ENCODE data around the gene MCIDAS.

MCIDAS gene

DNA sequence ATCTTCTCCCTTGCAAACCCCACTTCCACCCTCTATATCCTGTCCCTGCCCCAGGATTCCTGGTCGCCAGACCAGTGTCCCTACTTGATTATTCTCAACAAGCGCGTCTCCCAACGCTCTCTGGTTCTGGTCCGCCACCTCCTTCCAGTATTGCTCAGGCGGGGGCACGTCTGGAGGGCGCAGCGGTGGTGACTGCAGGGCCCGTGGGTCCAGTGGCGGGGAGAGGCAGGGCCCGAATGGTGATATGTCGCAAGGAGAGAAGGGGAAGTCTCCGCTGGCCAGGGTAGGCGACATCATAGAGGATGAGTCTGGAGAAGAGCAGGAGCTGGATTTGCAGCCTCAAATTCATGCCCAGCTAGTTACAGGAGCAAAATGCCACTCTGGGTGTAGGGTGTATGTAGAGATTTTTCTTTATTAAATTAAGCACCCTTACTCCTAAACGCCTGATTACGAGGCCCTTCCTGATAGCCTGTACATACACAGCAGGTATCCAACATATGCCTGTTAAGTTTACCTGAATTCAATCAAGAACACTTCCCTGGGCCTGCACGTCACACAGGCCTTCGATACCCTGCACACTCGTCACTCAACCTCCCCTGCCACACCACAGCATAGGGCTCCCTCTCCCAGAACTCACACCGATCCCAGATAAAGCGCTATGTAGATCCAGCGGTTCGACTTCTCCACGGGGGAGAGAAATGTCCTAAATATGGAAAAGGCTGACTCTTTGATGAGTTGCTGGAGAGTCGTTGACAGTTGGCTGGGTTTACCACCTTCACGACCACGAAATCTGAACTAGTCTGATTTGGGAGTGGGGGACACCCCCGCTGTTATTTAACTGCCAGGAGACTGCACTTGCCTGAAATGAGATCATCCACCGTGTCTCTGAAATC lies 4.8 kb downstream of the MCIDAS start:
- DNase-seq (ENCODE audit: low read depth), result no peak

DNA sequence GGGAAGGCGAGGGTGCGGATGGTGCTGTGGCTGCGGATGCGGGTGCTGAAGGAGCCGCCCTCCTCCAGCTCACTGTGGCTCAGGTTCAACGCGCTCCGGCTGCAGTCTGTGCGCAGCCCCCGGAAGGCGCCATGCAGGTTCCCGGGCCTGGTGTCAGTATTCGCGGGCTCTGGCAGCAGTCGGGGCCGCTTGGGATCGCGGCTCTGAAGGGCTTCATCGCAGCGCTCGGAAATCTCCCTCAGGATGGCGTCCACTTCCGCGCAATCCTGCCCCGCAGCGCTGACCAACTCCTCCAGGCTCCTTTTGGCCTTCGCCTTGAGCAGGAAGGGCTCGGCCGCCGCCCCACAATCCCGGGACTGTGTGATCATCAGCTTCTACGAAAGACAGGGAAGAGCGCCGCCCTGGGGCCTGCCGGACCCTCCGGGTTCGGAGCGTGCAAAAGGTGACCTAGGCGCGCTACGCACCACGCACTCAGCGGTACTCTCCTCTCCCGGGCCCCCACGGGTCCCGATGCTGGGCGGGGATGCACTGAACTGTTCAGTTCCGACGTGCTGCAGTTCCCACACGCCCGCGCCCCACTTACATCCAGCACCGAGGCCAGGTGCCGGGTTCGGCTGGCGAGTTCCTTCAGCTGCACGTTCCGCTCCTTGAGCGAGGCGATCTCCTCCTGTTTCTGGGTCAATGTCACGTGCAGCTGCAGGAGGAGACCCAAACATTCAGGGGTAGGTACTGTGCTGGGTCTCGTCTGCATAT lies 6.5 kb downstream of the MCIDAS start:
- DNase-seq (ENCODE audit: low read depth), result no peak

DNA sequence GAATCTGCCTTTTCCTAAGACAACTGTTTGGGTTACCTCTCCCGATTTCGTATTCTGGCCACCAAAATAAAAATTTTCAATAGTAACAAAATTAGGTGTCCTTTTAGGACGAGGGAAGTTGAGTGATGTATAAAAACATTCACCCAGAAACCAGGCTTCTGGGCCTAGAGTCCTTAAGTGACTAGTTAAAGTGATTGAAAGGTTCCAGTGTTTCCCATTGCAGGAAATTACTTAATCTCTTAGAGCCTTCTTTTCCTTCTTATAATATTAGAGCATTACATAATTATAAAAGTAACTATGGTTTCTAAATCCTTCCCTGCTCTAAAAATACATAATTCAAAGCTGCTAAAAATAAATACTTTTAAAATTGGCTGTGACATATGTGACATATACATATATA lies 7.3 kb downstream of the MCIDAS start:
- DNase-seq (ENCODE audit: low read depth), result no peak

GRCh38 chr5:55218967-55219366 lies 8.1 kb downstream of the MCIDAS start:
- no peak for DNase-seq (ENCODE audit: low read depth)

GRCh38 chr5:55211184-55211874 lies 15.8 kb downstream of the MCIDAS start:
- no peak for DNase-seq (ENCODE audit: low read depth)

- no peak for DNase-seq (ENCODE audit: low read depth)
Observed at GRCh38 chr5:55205001-55205400, 22.1 kb downstream of the MCIDAS start.

GRCh38 chr5:55191165-55191564 lies 36.0 kb downstream of the MCIDAS start:
- no peak for DNase-seq (ENCODE audit: low read depth)

DNA sequence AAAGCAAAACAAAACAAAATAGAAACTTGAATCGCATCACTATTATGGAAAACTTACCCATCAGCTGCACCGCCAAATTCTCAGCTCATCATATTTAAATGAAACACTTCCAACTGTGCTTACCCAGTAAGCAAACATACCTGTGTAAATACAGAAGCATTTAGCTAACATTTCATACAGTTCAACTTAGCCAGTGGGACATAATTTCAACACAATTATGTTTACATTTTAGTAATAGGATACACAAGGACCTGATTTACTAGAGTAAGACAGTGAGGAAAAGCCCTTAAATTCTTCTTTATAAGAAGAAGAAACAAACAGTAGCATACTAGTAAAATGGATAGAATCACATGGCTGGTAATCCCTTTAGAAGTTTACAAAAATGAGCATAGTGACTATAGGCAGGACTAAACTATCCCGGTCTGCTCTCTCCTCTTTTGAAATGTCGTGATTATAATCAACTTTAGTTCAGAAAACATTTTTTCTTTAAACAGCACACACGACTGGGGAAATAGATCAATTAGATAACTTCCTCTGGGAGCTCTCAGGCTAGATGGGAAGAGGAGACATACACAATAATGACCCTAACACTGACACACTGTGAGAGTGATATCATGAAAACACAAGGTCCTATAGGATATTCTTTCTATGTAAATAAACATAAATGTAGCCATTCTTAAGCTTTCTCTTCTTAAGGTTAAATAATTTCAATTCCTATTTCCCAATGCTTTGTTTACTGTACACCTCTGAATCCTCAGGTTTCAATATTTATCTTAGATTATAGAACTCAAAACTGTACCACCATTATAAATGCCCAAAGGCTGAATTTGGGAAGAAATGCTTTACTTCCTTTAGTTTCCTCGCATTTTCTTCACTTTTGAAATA lies 38.2 kb downstream of the MCIDAS start:
- no peak for DNase-seq (ENCODE audit: low read depth)

DNA sequence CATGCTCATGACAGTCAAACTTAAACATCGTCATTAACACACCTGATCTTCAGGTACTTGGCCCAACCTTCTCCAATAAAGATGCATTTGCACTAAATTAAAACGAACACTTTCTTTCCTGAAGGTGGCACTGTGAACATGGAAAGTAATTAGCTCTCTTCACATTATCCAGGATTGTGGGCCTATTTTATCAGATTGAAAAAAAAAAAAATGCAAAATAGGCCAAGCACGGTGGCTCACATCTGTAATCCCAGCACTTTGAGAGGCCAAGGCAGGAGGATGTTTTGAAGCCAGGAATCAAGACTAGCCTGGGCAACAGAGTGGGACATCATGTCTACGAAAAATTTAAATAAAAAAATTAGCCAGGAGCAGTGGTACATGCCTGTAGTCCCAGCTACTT lies 39.7 kb downstream of the MCIDAS start:
- DNase-seq (ENCODE audit: low read depth), result no peak

- no peak for DNase-seq (ENCODE audit: low read depth)
Observed at GRCh38 chr5:55180016-55180415, 47.1 kb downstream of the MCIDAS start.

GRCh38 chr5:55177078-55177477 lies 50.0 kb downstream of the MCIDAS start:
- DNase-seq (ENCODE audit: low read depth), result no peak

DNA sequence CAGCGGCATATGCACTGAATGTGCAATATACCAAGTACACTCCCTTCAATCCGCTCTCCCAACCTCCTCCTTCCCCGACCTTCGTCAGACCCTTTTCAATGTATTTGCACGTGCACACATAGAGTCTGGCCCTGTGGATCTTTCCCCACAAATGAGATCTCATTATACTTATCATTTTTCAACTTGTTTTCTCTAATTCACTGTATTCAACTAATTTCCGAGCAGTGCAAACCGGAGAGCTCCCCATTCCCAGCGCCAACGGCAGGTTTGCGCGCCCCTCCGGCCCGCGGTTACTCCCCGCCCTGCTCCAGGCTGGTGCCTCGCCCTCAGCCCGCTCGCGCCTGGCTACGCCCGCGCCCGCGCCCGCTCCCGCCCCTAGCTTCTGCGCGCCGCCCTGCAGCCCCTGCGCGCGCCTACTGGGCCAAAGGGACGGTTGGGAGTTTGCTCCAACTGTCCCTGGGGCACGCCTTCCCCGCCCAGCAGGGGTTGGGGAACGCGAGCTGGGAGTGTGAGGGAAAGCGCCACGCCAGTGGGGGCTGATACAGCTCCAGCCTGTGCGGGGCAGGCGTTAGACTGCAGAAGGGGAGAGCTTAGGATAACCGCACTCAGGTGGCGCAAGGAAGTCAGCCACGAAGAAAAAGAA lies 50.8 kb downstream of the MCIDAS start:
- no peak for DNase-seq (ENCODE audit: low read depth)

GRCh38 chr5:55175781-55176175 lies 51.3 kb downstream of the MCIDAS start:
- no peak for DNase-seq (ENCODE audit: low read depth)

- no peak for DNase-seq (ENCODE audit: low read depth)
Observed at GRCh38 chr5:55173687-55174230, 53.4 kb downstream of the MCIDAS start.

DNA sequence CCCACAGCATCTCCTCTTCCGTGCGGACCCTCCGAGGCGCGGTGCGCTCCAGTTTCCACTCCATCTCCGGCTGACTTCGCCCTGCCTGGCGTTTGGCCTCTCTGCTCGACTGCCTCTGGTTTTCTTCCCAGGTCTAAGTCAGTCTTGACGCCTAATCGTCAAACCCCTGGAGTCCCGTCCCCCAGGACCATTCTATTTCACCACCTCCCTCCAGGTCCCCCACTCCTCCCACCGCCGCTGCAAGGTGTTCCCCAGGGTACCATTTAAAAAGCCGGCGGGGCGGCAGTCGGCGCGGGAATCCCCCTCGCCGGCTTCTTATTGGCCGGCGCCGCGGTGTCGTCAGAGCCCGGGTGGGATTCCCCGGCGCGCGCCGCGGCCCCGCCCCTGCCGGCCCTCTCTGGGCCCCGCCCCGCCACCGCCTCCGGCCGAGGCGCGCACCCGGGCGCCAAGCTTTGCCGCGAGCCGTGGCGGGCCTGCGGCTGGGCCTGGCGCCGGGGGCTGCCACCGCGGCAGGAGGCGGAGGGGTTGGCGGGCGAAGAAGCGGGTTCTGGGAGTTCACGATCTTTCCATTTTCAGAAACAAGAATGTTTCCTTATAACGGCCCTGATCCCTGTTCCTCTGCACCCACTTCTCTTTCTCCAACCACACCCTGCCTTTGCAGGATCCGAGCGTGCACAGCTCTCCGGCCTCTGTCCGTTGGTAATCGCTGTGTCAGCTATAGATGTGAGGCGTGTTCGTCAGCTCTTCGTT lies 54.0 kb downstream of the MCIDAS start, which contains the start of gene CDC20B:
Gene CDC20B (minus strand): TSS at position 241 of the 750 bp plus-strand sequence. CDS start 177 bp downstream, at position 64.
- peak; percentile 56 for DNase-seq (ENCODE audit: low read depth)

DNA sequence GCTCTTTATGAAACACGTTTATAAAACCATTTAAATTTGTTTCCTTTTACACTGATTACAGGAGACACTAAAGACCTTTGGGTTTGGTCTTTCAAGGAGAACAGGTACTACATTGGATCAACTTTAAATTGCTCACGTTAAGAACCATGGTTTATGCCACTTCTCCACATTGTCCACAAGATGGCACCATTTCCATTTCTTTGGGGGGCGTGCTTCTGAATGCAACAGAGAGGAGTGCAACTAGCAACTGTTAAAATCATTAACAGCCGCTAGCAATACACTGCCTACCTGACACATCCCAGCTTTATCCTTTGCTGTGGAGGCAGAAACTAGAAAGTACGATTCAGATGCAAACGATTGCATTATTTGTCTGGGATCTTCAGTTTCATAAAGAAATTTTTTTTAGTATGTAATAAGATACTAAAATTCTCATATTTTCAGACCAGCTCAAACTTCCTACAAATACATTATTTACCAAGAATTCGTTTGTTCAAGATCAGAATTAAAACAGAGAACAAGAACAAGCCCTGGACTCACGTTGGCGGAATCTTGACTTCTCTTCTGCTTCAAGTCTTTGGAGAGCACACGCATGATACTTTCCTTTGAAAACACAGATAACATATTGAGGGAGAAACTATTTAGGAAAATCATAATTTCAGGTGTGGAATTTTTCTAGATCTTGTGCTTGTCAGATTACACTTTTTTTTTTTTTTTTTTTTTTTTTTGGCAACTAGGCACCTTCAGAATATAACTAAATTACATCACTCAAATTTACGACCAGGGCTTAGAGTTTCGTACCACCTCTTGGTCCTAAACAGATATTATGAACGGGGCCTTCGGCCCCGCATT lies 54.8 kb downstream of the MCIDAS start:
- DNase-seq (ENCODE audit: low read depth), result peak; percentile 33

DNA sequence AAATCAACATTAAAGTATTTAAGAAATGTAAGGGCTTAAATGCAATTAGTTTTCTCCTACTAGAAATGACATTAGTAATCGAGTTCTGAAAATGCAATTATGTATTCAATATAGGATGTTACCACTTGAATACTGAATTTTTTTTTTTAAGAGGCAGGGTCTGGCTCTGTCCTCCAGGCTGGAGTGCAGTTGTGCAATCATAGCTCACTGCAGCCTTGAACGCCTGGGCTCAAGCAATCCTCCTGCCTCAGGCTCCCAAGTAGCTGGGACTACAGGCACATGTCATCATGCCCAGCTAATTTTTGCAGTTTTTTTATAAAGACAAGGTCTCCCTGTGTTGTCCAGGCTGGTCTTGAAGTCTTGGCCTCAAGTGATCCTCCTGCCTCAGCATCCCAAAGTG lies 55.6 kb downstream of the MCIDAS start:
- no peak for DNase-seq (ENCODE audit: low read depth)

Measured in activated T-cell treated with anti-CD3 and anti-CD28 coated beads for 1 hour (primary cell).